PC-9 (cell line): ENCODE measurements around the gene RETREG1. TPM values are rescaled to one million over a fixed set of nuclear protein-coding genes. Genes with fewer than 3 reads are reported as not detected.
"Not testable (repeated sequence)": the region's sequence is repeated elsewhere in the genome, so short reads cannot be mapped to it uniquely, and the experiment has no call there.

Source experiments
- BruUV-seq: library from RNA; stranded (reverse); fragments of 400-500 nt; replicated peaks from 2 replicates; lab custom pipeline; 2021; lab: Mats Ljungman, UMichigan
- CTCF ChIA-PET: fragments of 300-600 bp; sonication (Branson Sonifier 250); formaldehyde crosslinking; loops from one replicate; lab custom pipeline; 2022; ENCODE audit warnings: antibody characterized with exemption; lab: Charles Lee
- POLR2A ChIA-PET: fragments of 300-600 bp; sonication (Branson Sonifier 250); formaldehyde crosslinking; loops from one replicate; lab custom pipeline; 2022; ENCODE audit warnings: antibody characterized with exemption; ENCODE audit not compliant: unreplicated experiment; lab: Charles Lee
- DNase-seq, 2 experiments: peaks; one replicate each; pipeline versions ENCODE4 v3.0.0 to v3.0.0-alpha.2; 2015 to 2022; ENCODE audit warnings: mixed read lengths in 1 of 2
- H2AFZ ChIP-seq: fragments of 200-600 bp; sonication (generic); 2 replicates; pipeline ENCODE4 v1.8.1; 2017; ENCODE audit warnings: antibody characterized with exemption
- H3F3A ChIP-seq: fragments of 200-600 bp; sonication (generic); 2 replicates; pipeline ENCODE4 v1.8.1; 2017; ENCODE audit warnings: antibody characterized with exemption, mild to moderate bottlenecking, low read depth; ENCODE audit not compliant: insufficient read depth
- H3K27ac ChIP-seq: fragments of 200-600 bp; sonication (generic); 2 replicates; pipeline ENCODE4 v1.6.1; 2016; ENCODE audit warnings: mixed run types
- H3K27me3 ChIP-seq: fragments of 200-600 bp; sonication (generic); 2 replicates; pipeline ENCODE4 v1.6.1; 2016; ENCODE audit warnings: low read depth, mixed run types; ENCODE audit not compliant: insufficient read depth
- H3K36me3 ChIP-seq: fragments of 200-600 bp; sonication (generic); 2 replicates; pipeline ENCODE4 v1.6.1; 2016; ENCODE audit warnings: low read depth, mixed run types
- H3K4me1 ChIP-seq: fragments of 200-600 bp; sonication (generic); replicated peaks from 2 replicates; pipeline ENCODE4 v1.6.1; 2016; ENCODE audit warnings: mixed run types; ENCODE audit not compliant: insufficient read depth
- H3K4me2 ChIP-seq: fragments of 200-600 bp; sonication (generic); 2 replicates; pipeline ENCODE4 v1.6.1; 2017; ENCODE audit warnings: mixed run types
- H3K4me3 ChIP-seq: fragments of 200-600 bp; sonication (generic); 2 replicates; pipeline ENCODE4 v1.6.1; 2016; ENCODE audit warnings: mixed run types
- H3K79me2 ChIP-seq: fragments of 200-600 bp; sonication (generic); 2 replicates; pipeline ENCODE4 v1.6.1; 2017; ENCODE audit warnings: low read depth, mixed run types
- H3K9me2 ChIP-seq: fragments of 200-600 bp; sonication (generic); 2 replicates; pipeline ENCODE4 v1.8.1; 2017; ENCODE audit warnings: mild to moderate bottlenecking; ENCODE audit not compliant: insufficient read depth
- H3K9me3 ChIP-seq: fragments of 200-600 bp; sonication (generic); 2 replicates; pipeline ENCODE4 v1.8.1; 2016; ENCODE audit warnings: low read depth; ENCODE audit not compliant: insufficient read depth
- H4K20me1 ChIP-seq: fragments of 200-600 bp; sonication (generic); 2 replicates; pipeline ENCODE4 v1.8.1; 2017; ENCODE audit not compliant: insufficient read depth
- CTCF ChIP-seq: fragments of 200-600 bp; sonication (generic); conservative IDR thresholded peaks from 2 replicates; pipeline ENCODE4 v1.6.1; 2017; ENCODE audit warnings: mixed run types, antibody characterized with exemption, mild to moderate bottlenecking, moderate library complexity
- EZH2 ChIP-seq: fragments of 200-600 bp; sonication (generic); IDR thresholded peaks from 2 replicates; pipeline ENCODE4 v1.8.0; 2017; ENCODE audit warnings: antibody characterized with exemption, low read depth
- intact Hi-C: fragments of 100-400 bp; cut with micrococcal nuclease; formaldehyde crosslinking; loops from one replicate; pipeline ENCODE4 v1.10.0; 2022; ENCODE audit not compliant: unreplicated experiment
- total RNA-seq: library from RNA; stranded (reverse); gene quantifications from 2 replicates; pipeline ENCODE4 v1.2.3, GENCODE V29; 2021

The RETREG1 gene
- total RNA-seq, 1 experiment from 2014 or later = 9.7 TPM

GRCh38 chr5:16547200-16547842 lies 69.5 kb downstream of the RETREG1 start:
- ChIA-PET CTCF (interaction anchor here (0.6 to 1.4 kb wide), 4 partner anchors 12 to 139 kb away, joined by 3 to 4 read pairs (median 3); no protein-coding TSS in a partner anchor), POLR2A (no interaction called here)
- Histone ChIP-seq H3K36me3 (no peaks in the 10 kb centered on the region), H3K4me2 (no peak overlapping the region), H2AFZ (no peak overlapping the region), H4K20me1 (no peaks in the 10 kb centered on the region), H3F3A (no peaks in the 10 kb centered on the region; the same call in 1 of the 2 replicates), H3K9me2 (no peaks in the 10 kb centered on the region), H3K79me2 (no peaks in the 10 kb centered on the region), H3K4me3 (no peak overlapping the region), H3K9me3 (no peaks in the 10 kb centered on the region), H3K4me1 (peaks cover 16% of the 10 kb centered on the region), H3K27me3 (no peaks in the 10 kb centered on the region), H3K27ac (no peak overlapping the region)
- no peak for DNase-seq
- intact Hi-C loops = no loop called here
- TF ChIP-seq CTCF (no peak), EZH2 (no peak)
- no TSS peak for BruUV-seq

- Histone ChIP-seq H3K4me3 (no peak overlapping the region), H3K36me3 (no peaks in the 10 kb centered on the region), H2AFZ (no peak overlapping the region), H3K27me3 (no peaks in the 10 kb centered on the region), H3K27ac (no peak overlapping the region), H3K4me1 (peaks cover 16% of the 10 kb centered on the region), H4K20me1 (no peaks in the 10 kb centered on the region), H3K79me2 (no peaks in the 10 kb centered on the region), H3K9me3 (no peaks in the 10 kb centered on the region), H3K4me2 (no peak overlapping the region), H3K9me2 (no peaks in the 10 kb centered on the region), H3F3A (no peaks in the 10 kb centered on the region; the same call in 1 of the 2 replicates)
- CTCF ChIA-PET = interaction anchor here (0.6 to 1.4 kb wide), 2 partner anchors 12 to 57 kb away, joined by 3 to 4 read pairs; no protein-coding TSS in a partner anchor
- intact Hi-C loops = no loop called here
- BruUV-seq = no TSS peak
- TF ChIP-seq CTCF = no peak
- no peak for TF ChIP-seq EZH2
- no peak for DNase-seq
- POLR2A ChIA-PET = no interaction called here
Observed at GRCh38 chr5:16546732-16547131, 70.1 kb downstream of the RETREG1 start.

- Histone ChIP-seq H4K20me1 (no peaks in the 10 kb centered on the region), H3K36me3 (no peaks in the 10 kb centered on the region), H3K9me2 (no peaks in the 10 kb centered on the region), H3K9me3 (no peaks in the 10 kb centered on the region), H3K4me3 (no peak overlapping the region), H3K4me1 (peaks cover 16% of the 10 kb centered on the region), H3K4me2 (peak overlapping the region; percentile 20; the same call in 1 of the 2 replicates), H3K27ac (peak overlapping the region; percentile 57), H3K79me2 (no peaks in the 10 kb centered on the region), H3K27me3 (no peaks in the 10 kb centered on the region), H3F3A (no peaks in the 10 kb centered on the region; the same call in 1 of the 2 replicates), H2AFZ (no peak overlapping the region; the same call in 1 of the 2 replicates)
- POLR2A ChIA-PET = interaction anchor here (0.6 to 0.7 kb wide), 5 partner anchors 9 to 1288 kb away, joined by 3 to 13 read pairs (median 5); no protein-coding TSS in a partner anchor
- DNase-seq = peak; percentile 53 to 82
- TSS peak; percentile 95 for BruUV-seq
- intact Hi-C loops = loop anchor here (1.0 kb wide), 1 partner anchor 35 kb away; no protein-coding TSS in a partner anchor
- TF ChIP-seq CTCF (no peak), EZH2 (no peak)
- CTCF ChIA-PET = interaction anchor here (0.7 to 1.8 kb wide), 5 partner anchors 11 to 646 kb away, joined by 3 to 6 read pairs (median 4); no protein-coding TSS in a partner anchor
Observed at GRCh38 chr5:16544607-16545374, 72.0 kb downstream of the RETREG1 start.

- H3K9me3 ChIP-seq, H3K27me3 ChIP-seq, DNase-seq, POLR2A ChIA-PET, BruUV-seq, H3K36me3 ChIP-seq, H3K9me2 ChIP-seq, H3F3A ChIP-seq, intact Hi-C loops, H2AFZ ChIP-seq, H3K4me3 ChIP-seq, H3K4me2 ChIP-seq, H3K27ac ChIP-seq, H3K79me2 ChIP-seq, H4K20me1 ChIP-seq: not testable (repeated sequence)
- peaks cover 28% of the 10 kb centered on the region for H3K4me1 ChIP-seq
- CTCF ChIA-PET = interaction anchor here (0.7 kb wide), 1 partner anchor 606 kb away, joined by 5 read pairs; no protein-coding TSS in a partner anchor
Observed at GRCh38 chr5:16543206-16543605, 73.6 kb downstream of the RETREG1 start.
